Measurements from ENCODE around the gene ISM1.

ISM1 gene

GRCh38 chr20:13271977-13272975 is 51.2 kb downstream of the ISM1 start:
- no peak for DNase-seq
- in situ Hi-C loops (cut with HindIII; ENCODE audit: low pct_ligation_motif_present, low pct_unique_long_range_greater_than_20kb, low sequenced_read_pairs) = no loop called here

GRCh38 chr20:13274275-13274861 is 53.3 kb downstream of the ISM1 start:
- no peak for DNase-seq
- in situ Hi-C loops (cut with HindIII; ENCODE audit: low pct_ligation_motif_present, low pct_unique_long_range_greater_than_20kb, low sequenced_read_pairs) = no loop called here

GRCh38 chr20:13276945-13277541 is 56.0 kb downstream of the ISM1 start:
- in situ Hi-C loops (cut with HindIII; ENCODE audit: low pct_ligation_motif_present, low pct_unique_long_range_greater_than_20kb, low sequenced_read_pairs) = no loop called here
- no peak for DNase-seq

GRCh38 chr20:13277663-13278295 is 56.7 kb downstream of the ISM1 start:
- in situ Hi-C loops (cut with HindIII; ENCODE audit: low pct_ligation_motif_present, low pct_unique_long_range_greater_than_20kb, low sequenced_read_pairs) = no loop called here
- DNase-seq = no peak

- DNase-seq = no peak
- in situ Hi-C loops (cut with HindIII; ENCODE audit: low pct_ligation_motif_present, low pct_unique_long_range_greater_than_20kb, low sequenced_read_pairs) = no loop called here
Measured at GRCh38 chr20:13278812-13279570, 57.9 kb downstream of the ISM1 start.

- DNase-seq = no peak
- in situ Hi-C loops (cut with HindIII; ENCODE audit: low pct_ligation_motif_present, low pct_unique_long_range_greater_than_20kb, low sequenced_read_pairs) = no loop called here
Measured at GRCh38 chr20:13280609-13281324, 59.7 kb downstream of the ISM1 start.

- in situ Hi-C loops (cut with HindIII; ENCODE audit: low pct_ligation_motif_present, low pct_unique_long_range_greater_than_20kb, low sequenced_read_pairs) = no loop called here
Measured at GRCh38 chr20:13283869-13284829, 63.1 kb downstream of the ISM1 start.

GRCh38 chr20:13284830-13285229 is 63.8 kb downstream of the ISM1 start:
- in situ Hi-C loops (cut with HindIII; ENCODE audit: low pct_ligation_motif_present, low pct_unique_long_range_greater_than_20kb, low sequenced_read_pairs) = no loop called here
- DNase-seq = no peak

More at GRCh38 chr20:13283869-13284829, 63.1 kb downstream of the ISM1 start:
- DNase-seq = no peak

- in situ Hi-C loops (cut with HindIII; ENCODE audit: low pct_ligation_motif_present, low pct_unique_long_range_greater_than_20kb, low sequenced_read_pairs) = no loop called here
- DNase-seq = no peak
Measured at GRCh38 chr20:13285408-13285807, 64.3 kb downstream of the ISM1 start.

- in situ Hi-C loops (cut with HindIII; ENCODE audit: low pct_ligation_motif_present, low pct_unique_long_range_greater_than_20kb, low sequenced_read_pairs) = no loop called here
- DNase-seq = no peak
Measured at GRCh38 chr20:13286052-13286451, 65.0 kb downstream of the ISM1 start.

- in situ Hi-C loops (cut with HindIII; ENCODE audit: low pct_ligation_motif_present, low pct_unique_long_range_greater_than_20kb, low sequenced_read_pairs) = no loop called here
Measured at GRCh38 chr20:13286607-13287006, 65.5 kb downstream of the ISM1 start.

GRCh38 chr20:13288357-13288756 is 67.3 kb downstream of the ISM1 start:
- DNase-seq = no peak
- in situ Hi-C loops (cut with HindIII; ENCODE audit: low pct_ligation_motif_present, low pct_unique_long_range_greater_than_20kb, low sequenced_read_pairs) = no loop called here

More at GRCh38 chr20:13286607-13287006, 65.5 kb downstream of the ISM1 start:
- no peak for DNase-seq

- DNase-seq = no peak
- in situ Hi-C loops (cut with HindIII; ENCODE audit: low pct_ligation_motif_present, low pct_unique_long_range_greater_than_20kb, low sequenced_read_pairs) = no loop called here
Measured at GRCh38 chr20:13289031-13289430, 68.0 kb downstream of the ISM1 start.

GRCh38 chr20:13290724-13291123 is 69.7 kb downstream of the ISM1 start:
- in situ Hi-C loops (cut with HindIII; ENCODE audit: low pct_ligation_motif_present, low pct_unique_long_range_greater_than_20kb, low sequenced_read_pairs) = no loop called here
- no peak for DNase-seq

GRCh38 chr20:13291157-13291556 is 70.1 kb downstream of the ISM1 start:
- in situ Hi-C loops (cut with HindIII; ENCODE audit: low pct_ligation_motif_present, low pct_unique_long_range_greater_than_20kb, low sequenced_read_pairs) = no loop called here

GRCh38 chr20:13292201-13292885 is 71.3 kb downstream of the ISM1 start:
- no peak for DNase-seq
- in situ Hi-C loops (cut with HindIII; ENCODE audit: low pct_ligation_motif_present, low pct_unique_long_range_greater_than_20kb, low sequenced_read_pairs) = no loop called here

More at GRCh38 chr20:13291157-13291556, 70.1 kb downstream of the ISM1 start:
- DNase-seq = no peak
